ENCODE results near the gene ASF1B.

Gene ASF1B

GRCh38 chr19:14160017-14160703 is 23.8 kb upstream of the ASF1B start:
- TF ChIP-seq, protein P1, sequence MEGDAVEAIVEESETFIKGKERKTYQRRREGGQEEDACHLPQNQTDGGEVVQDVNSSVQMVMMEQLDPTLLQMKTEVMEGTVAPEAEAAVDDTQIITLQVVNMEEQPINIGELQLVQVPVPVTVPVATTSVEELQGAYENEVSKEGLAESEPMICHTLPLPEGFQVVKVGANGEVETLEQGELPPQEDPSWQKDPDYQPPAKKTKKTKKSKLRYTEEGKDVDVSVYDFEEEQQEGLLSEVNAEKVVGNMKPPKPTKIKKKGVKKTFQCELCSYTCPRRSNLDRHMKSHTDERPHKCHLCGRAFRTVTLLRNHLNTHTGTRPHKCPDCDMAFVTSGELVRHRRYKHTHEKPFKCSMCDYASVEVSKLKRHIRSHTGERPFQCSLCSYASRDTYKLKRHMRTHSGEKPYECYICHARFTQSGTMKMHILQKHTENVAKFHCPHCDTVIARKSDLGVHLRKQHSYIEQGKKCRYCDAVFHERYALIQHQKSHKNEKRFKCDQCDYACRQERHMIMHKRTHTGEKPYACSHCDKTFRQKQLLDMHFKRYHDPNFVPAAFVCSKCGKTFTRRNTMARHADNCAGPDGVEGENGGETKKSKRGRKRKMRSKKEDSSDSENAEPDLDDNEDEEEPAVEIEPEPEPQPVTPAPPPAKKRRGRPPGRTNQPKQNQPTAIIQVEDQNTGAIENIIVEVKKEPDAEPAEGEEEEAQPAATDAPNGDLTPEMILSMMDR (IDR thresholded peaks at IDR 0.05; ENCODE audit: control extremely low read depth, extremely low read depth, low read depth, missing control alignments), result no peak
- ChIA-PET POLR2A (interaction anchor here (0.6 kb wide), 1 partner anchor 356 kb away, joined by 3 read pairs; no protein-coding TSS in a partner anchor), CTCF (interaction anchor here (1.3 kb wide), 1 partner anchor 184 kb away, joined by 3 read pairs; no protein-coding TSS in a partner anchor)
- no peak for DNase-seq (ENCODE audit: extremely low spot score)

GRCh38 chr19:14159059-14159458 is 22.7 kb upstream of the ASF1B start:
- DNase-seq (ENCODE audit: extremely low spot score), result no peak
- TF ChIP-seq, protein P1 (IDR thresholded peaks at IDR 0.05; ENCODE audit: control extremely low read depth, extremely low read depth, low read depth, missing control alignments), result no peak
- POLR2A ChIA-PET, result interaction anchor here (0.5 kb wide), 2 partner anchors 24 to 255 kb away, joined by 4 to 5 read pairs; no protein-coding TSS in a partner anchor
- CTCF ChIA-PET, result interaction anchor here (1.0 kb wide), 1 partner anchor 23 kb away, joined by 3 read pairs; the partner anchor contains the start of gene ASF1B

DNA sequence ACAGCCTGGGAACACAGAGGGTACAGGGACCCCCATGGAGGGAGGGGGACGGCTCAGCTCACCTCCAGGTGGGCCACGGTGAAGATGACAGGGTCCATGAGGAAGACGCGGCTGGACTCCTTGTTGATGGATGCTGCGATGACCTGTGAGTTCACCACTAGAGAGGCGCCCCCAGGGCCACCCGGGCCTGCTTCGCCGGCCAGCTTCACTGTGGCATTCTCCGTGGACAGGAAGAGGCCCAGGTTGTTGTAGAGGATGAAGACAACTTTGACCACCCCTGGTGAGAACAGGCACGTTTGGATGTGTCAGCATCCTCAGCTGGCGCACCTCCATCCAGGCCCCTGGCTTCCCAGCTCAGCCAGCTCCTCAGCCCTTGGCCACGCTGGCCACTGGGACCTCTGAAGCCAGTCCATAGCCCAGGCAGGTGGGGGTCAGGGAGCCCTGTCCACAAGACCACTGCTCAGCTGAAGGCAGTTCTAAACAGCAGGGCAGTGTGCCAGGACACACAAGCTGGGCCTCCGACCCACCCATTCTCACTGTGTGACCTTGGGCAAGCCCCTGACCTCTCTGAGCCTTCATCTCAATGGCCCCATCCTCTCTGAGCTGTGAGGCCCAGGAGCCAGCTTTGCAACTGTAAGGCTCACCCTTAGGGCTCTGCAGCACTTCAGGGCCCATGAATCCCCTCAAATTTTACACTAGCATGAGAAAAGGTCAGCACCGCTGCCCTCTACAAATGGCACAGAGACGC is 22.1 kb upstream of the ASF1B start:
- ChIA-PET POLR2A (interaction anchor here (0.5 kb wide), 2 partner anchors 23 to 255 kb away, joined by 4 to 5 read pairs; no protein-coding TSS in a partner anchor), CTCF (interaction anchor here (1.0 kb wide), 1 partner anchor 22 kb away, joined by 3 read pairs; the partner anchor contains the start of gene ASF1B)
- TF ChIP-seq, protein P1 (IDR thresholded peaks at IDR 0.05; ENCODE audit: control extremely low read depth, extremely low read depth, low read depth, missing control alignments), result no peak
- DNase-seq (ENCODE audit: extremely low spot score), result no peak

- CTCF ChIA-PET, result interaction anchor here (1.4 kb wide), 1 partner anchor 9 kb away, joined by 4 read pairs; no protein-coding TSS in a partner anchor
- no peak for DNase-seq (ENCODE audit: extremely low spot score)
- POLR2A ChIA-PET, result no interaction called here
- TF ChIP-seq, protein P1 (IDR thresholded peaks at IDR 0.05; ENCODE audit: control extremely low read depth, extremely low read depth, low read depth, missing control alignments), result no peak
These were observed 20.8 kb upstream of the ASF1B start for GRCh38 chr19:14156971-14157717.

- TF ChIP-seq, protein P1 (IDR thresholded peaks at IDR 0.05; ENCODE audit: control extremely low read depth, extremely low read depth, low read depth, missing control alignments), result no peak
- ChIA-PET POLR2A (no interaction called here), CTCF (interaction anchor here (1.1 to 1.4 kb wide), 2 partner anchors 8 to 19 kb away, joined by 3 to 4 read pairs; partner anchors contain the start of gene ASF1B)
- DNase-seq (ENCODE audit: extremely low spot score), result no peak
These were observed 19.7 kb upstream of the ASF1B start for GRCh38 chr19:14156122-14156521.

DNA sequence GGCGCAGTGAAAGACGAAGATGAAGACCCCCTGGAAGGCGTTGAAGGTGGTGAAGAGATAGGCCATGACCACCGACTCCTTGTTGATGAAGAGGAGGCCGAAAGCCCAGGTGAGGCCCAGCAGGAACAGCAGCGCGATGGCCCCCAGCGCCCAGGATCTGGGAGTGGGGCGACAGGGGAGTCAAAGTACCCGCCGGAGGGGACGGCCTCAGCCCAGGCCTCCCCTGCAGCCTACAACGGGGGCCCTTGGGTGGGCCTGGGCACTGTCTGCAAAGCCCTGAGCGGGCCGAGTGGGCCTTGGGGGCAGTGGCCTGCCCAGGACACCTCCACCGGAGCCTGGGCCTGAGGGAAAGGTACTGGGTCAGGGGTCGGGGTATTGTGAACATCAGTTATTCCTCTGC is 19.0 kb upstream of the ASF1B start:
- ChIA-PET CTCF (interaction anchor here (1.1 kb wide), 1 partner anchor 19 kb away, joined by 3 read pairs; the partner anchor contains the start of gene ASF1B), POLR2A (no interaction called here)
- no peak for DNase-seq (ENCODE audit: extremely low spot score)
- TF ChIP-seq, protein P1 (IDR thresholded peaks at IDR 0.05; ENCODE audit: control extremely low read depth, extremely low read depth, low read depth, missing control alignments), result no peak

Measured in GM10248 (cell line).